Embryonic facial prominence (tissue), 1 donor: ENCODE data around the gene AMBRA1.

Source experiments
- DNase-seq: peaks from one replicate; pipeline ENCODE4 v3.0.0-alpha.2; 2016; ENCODE audit errors: extremely low spot score

Gene AMBRA1

DNA sequence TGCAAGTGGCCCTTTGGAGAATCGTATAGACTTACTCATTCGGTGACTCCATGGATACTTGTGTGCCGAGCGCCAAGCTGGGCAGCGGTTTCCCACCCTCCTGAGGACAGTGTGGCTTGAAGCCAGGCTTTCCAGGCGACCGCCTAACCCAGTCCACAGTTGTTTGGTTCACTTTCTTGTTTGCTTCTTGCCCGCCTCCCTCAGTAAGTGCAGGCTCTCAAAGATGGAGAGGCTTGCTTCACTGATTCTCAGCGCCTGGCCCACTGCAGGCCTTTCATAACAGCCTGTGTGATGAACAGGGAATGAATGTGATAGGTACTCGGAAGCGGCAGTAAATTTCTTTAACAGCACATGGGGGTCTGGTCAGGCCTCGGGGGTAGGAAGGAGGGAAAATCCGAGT lies 223.6 kb downstream of the AMBRA1 start:
- DNase-seq: no peak

DNA sequence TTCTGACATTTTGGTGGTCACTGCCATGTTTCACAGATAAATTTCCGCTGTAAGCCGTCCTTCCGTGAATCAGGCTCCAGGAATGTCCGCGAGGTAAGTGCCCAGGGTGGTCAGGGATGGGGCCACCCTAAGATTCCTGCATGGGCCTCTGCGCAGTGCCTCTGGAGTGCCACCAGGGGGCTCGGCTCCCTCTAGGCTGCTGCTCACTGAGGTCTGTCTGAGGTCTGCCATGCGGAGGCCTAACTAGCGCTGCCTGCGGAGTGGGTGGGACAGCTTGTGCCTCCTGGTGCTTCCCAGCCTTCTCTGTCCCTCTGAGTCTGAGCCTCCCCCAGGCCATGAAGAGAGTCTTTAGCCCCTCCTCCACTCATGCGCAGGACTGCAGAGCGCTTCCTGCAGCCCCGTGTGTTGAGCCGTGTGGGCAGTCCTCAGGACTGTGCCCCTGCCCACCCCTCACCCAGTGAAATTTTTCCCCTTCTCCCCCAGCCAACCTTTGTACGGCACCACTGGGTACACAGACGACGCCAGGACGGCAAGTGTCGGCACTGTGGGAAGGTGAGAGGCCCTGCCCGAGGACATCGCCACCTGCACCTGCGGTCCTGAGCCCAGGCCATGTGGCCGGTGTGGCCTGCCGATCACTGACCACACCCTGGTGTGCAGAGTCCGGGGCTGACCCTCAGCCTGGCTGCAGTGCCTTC lies 224.2 kb downstream of the AMBRA1 start:
- DNase-seq: no peak

DNA sequence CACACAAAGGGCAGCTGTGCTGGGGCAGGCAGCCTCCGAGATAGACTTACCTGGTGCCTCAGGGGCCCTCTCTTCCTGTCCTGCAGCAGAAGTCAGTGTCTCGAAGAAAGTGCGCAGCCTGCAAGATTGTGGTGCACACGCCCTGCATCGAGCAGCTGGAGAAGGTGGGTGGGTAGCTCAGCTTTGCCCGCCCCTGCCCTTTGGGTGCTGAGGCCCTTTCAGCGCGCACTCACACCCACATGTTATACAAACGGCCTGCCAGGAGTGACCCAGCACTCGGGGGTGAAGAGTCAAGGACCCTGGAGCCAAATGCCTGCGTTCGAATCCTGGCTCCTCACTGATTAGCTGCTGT lies 225.9 kb downstream of the AMBRA1 start:
- DNase-seq: no peak

DNA sequence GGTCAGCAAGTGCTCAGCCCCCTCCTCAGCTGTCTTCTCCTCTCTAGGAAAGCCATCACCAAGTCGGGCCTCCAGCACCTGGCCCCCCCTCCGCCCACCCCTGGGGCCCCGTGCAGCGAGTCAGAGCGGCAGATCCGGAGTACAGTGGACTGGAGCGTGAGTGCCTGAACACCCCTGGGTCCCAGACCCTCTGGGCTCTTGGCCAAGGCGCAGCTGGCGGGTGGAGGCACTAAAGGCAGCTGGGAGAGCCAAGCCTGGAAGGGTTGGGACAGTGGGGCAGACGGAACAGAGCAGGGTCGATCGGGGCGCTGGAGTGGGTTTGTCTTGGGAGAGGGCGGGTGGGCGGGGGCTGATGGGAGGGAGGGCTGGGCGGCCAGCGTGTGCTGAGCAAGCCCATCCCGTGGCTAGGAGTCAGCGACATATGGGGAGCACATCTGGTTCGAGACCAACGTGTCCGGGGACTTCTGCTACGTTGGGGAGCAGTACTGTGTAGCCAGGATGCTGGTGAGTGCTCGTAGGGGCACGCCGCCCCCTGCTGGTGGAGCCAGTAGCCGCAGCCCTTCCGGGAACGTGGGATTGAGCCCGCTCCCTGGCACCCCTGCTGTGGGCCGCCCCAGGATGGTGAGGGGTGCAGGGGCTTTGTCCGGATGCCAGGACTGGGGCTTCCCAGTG lies 226.4 kb downstream of the AMBRA1 start:
- no peak for DNase-seq

DNA sequence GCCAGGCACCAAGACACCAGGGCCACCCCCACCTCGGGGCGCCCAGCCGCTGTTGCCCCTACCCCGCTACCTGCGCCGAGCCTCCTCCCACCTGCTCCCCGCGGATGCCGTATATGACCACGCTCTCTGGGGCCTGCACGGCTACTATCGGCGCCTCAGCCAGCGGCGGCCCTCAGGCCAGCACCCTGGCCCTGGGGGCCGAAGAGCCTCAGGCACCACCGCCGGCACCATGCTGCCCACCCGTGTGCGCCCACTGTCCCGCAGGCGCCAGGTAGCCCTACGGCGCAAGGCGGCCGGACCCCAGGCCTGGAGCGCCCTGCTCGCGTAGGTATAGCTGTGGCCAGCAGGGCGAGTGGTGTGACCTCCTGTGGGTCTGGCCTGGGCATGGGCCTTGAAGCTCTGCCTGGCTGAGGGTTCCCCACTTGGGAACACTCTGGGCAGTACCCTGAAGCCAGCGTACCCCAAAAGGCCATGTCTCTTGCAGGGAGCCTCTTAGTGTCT lies 227.1 kb downstream of the AMBRA1 start:
- no peak for DNase-seq

DNA sequence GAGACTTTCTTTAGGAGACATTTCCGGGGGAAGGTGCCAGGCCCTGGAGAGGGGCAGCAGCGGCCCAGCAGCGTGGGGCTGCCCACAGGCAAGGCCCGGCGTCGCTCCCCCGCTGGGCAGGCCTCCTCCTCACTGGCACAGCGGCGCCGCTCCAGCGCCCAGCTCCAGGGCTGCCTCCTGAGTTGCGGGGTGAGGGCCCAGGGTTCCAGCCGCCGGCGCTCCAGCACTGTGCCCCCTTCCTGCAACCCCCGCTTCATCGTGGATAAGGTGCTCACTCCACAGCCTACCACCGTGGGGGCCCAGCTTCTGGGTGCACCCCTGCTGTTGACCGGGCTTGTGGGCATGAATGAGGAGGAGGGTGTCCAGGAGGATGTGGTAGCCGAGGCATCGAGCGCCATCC lies 227.6 kb downstream of the AMBRA1 start:
- DNase-seq: no peak

DNA sequence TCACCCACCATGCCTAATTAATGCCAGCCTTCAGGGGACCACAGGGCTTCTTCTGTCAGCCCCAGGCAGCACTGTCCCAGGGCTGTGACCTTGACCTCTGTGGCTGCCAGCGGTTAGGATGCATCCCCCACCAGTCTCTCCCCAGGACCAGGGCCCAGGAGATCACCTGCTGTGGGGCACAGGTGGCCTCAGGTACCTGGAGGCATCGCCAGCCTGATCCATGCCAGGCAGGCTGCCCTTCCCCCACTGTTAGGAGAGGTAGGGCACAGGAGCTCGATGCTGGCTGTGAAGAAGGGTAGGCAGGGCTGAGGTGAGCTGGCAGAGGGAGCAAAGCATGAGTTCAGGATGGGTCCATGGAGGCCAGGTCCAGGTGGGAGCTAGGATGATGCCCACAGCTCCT lies 229.0 kb downstream of the AMBRA1 start:
- DNase-seq: no peak

DNA sequence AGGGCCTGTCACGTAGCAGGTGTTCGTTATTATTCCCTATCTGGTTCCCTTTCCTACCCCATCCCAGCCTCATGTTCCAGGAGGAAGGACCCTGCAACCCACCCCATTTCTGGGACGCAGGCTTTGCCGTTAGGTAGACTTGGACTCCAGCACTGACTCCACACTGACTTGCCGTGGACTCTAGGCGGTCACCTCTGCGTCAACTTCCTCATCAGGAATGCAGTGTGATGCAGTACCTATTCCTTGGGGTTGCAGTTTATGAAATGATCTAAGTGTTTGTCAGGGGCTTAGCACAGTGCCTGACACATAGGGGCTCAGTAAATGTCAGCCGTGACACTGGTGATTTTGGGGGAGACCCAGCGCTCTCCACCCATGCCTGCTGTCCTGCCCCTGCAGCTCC lies 229.8 kb downstream of the AMBRA1 start:
- no peak for DNase-seq

DNA sequence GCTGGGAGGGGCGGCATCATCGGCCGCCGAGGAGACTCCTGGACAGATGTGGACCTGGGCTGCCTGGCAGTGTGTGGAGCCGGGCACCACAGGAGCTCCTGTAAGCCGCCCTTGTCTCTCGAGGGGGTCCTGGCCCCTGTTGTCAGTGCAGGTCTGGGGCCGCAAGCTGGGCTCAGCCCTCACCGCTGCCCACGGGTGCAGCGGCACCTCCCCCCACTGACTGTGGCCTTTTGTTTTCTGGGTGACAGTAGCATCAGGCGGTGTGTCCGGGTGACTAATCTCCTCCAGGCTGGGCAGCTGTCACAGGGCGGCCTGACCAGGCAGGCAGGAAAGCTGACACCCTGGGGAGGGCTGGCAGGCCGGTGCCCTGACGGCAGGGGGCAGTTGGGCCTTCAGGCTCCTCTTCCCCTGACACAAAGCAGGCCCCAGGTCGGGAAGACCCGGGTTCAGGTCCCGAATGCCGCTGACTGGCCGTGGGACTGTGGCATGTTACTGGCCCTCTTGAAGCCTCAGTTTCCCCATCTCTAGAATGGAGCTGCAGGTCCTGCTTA lies 230.3 kb downstream of the AMBRA1 start:
- no peak for DNase-seq

DNA sequence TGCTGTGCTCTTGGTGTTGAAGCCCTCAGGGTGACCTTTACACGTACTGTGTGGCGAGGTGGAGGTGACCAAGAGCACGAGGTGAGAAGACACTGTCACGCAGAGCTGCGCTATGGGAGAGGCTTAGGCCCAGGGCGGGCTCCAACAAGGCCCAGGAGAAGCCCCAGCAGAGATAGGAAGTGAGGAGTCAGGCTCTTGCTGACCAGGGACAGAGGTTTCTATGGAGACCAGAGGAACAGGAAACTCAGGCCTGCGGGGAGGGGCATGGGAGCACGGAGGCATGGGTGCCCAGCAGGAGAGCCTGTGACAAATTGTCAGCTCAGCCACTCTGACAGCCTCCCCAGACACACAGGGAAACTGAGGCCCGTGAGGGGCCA lies 230.8 kb downstream of the AMBRA1 start:
- DNase-seq: no peak

DNA sequence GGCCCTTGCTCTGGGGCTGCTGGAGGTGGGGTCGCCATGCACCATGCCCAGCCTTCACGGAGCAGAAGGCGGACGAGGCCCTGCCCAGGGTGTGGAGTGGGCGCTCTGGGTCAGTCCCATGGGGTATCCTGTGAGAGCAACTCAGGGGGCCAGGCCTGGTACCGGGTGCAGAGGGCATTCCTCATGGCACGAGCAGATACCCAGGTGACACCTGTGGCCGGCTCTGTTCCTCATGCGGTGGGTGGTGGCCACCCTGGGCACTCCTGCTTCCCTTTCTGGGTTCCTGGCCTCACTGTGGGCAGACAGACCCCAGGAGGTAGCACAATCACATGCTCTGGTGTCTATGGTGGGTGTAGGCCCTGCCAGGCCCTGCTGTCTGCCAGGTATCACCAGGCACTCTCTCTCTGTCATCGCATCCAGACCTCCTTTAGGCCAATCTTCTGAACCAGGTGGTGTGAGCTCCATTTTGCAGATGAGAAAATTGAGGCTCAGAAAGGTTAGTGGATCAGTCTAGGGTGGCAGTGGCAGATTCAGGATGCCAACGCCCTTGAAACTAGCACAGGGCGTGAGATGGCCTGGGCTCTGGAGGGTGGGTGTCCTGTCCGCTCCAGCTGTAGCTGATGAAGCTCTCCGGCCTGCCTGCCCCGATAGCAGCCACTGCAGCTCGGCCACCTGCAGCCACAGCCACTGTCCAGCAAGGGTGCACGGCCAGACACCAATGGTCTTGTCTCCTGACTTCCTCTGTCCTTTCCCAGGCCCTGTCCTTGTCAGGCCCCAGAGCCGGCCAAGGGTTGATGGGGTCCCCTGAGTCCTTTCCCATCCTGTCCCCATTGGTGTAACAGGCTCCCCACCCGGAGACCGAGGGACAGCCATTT lies 231.4 kb downstream of the AMBRA1 start:
- DNase-seq: no peak

DNA sequence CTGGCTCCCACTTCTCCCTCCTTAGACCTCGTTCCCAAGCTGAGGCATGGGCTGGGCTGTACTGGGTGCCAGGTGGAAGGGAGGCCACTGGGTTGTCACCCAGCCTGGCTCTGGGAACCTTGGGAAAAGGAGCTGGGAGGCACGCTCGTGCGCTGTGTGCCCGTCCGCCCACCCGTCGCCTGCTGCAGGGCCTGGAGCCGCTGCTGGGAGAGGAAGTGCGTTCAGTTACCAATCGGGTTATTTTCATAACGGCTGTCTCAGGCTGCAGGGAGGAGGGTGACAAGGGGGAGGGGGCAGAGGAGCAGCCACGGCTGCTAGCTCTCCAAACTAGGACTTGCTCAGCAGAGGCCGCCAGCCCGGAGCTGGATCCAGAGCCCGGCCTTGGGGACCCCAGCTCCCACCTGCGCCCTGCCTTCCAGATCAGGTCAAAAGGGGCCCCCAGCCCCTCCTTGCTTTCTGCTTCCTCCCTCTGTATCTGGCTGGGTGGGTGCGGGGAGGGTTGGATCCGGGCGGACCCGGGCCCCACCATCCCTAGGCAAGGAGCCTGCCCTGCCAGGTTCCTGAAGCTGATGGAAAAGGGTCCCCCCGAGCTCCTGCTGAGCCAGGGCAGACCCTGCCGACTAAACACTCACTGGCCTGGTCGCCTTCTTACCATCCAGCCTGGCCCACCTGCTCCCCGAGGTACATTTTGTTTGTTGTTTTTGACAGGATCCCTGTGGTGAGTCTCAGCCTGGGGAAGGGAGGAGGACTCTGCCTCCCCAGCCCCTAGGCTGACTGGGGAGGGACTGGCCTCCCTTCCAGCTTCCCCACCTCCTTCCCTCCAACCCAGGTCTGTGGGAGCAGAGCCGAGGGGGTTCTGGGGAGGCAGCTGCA lies 232.3 kb downstream of the AMBRA1 start:
- DNase-seq: no peak

DNA sequence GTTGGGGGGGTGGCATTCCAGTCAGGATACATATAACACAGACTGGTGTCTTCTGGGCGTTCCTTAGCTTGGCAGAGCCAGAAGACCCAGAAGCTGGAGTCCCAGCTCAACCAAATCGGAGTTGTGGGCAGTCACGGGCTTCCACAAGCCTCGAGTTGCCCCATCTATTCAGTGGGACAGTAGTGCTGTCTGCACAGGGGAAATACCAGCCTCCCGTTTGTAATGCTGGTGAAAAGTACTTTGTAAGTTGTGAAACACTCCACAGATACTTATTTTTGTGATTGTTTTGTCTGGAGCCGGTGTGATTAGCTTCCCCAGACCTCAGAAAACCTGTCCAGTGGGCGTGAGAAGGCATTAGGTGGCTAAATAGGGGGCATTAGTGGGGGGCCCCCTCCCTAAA lies 232.9 kb downstream of the AMBRA1 start:
- no peak for DNase-seq

DNA sequence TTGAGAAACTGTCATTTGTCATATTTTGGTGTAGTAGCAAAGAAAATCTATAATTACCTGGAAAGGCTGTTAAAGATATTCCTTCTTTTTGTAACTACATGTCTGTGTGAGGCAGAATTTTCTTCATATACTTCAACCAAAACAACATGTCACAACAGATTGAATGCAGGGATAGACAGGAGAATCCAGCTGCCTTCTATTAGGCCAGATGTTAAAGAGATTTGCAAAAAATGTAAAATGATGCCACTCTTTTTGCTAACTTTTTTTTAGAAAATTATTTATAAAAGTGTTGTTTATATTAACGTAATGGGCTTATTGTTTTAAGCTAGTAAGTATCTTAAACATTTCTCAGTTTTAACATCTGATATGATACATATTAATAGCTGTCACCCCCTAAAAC lies 233.9 kb downstream of the AMBRA1 start:
- no peak for DNase-seq

DNA sequence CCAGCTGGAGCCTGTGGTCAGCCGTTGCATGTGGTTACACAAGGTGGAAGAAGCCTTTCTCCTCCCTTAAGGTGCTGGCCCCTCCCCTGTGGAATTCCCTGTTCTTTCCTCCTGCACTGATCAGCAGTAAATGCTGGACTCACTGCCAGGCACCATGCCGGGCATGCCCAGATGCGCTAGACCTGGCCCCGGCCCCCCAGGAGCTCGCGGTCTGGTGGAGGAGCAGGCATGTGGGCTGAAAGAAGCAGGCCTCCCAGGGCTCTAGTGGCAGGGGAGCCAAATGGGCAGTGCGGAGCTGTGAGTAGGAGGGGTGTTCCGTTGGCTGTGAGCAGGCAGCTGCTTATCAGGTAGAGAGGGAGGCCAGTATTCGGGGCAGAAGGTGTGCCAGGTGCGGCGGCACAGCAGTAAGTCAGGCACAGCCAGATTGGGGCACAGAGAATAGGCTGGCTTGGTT lies 236.3 kb downstream of the AMBRA1 start:
- DNase-seq: no peak

DNA sequence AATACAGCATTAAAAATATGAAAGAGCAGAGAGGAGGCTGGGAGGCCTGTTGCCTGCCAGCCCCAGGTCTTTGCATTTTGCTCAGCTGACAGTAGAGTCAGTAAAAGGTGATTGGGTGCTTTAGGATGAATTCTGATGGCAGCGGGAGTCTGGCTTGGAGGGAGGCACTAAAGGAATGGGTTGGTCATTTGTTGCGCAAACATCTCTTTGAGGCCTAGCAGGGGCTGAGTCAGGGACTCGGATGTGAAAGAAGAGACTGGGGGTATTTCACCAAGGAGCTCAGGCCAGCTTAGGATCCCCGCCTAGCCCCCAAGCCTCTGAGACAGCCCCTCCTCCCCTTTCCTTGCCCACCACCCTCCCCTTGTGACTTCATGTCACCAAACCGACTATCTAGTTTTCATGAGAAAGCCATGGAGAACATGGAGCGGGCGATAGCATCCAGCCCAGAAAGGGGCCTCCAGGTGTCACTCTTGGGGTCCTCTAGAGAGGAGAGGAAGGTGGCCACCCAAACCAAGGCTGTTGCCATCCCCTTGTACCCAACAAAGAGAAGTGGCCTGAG lies 236.8 kb downstream of the AMBRA1 start:
- DNase-seq: no peak

DNA sequence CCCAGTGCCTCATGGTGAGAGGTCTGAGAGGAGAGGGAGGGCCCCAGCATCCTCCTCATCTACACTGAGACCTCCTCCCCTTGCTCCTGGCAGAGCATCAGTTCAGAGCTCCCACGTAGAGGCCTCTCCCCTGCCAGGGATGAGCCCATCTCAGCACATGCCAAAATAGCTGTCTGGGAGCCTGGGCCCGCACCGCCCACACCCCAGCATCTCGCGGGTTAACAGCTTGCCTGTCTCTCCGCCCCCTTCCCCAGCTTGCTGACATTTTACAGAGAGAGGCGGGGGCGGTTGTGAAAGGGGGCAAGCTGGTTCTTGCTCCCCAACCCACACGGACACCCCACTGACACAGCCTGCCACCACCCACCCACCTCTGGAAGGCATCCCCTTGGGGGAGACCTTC lies 240.1 kb downstream of the AMBRA1 start:
- DNase-seq: no peak

DNA sequence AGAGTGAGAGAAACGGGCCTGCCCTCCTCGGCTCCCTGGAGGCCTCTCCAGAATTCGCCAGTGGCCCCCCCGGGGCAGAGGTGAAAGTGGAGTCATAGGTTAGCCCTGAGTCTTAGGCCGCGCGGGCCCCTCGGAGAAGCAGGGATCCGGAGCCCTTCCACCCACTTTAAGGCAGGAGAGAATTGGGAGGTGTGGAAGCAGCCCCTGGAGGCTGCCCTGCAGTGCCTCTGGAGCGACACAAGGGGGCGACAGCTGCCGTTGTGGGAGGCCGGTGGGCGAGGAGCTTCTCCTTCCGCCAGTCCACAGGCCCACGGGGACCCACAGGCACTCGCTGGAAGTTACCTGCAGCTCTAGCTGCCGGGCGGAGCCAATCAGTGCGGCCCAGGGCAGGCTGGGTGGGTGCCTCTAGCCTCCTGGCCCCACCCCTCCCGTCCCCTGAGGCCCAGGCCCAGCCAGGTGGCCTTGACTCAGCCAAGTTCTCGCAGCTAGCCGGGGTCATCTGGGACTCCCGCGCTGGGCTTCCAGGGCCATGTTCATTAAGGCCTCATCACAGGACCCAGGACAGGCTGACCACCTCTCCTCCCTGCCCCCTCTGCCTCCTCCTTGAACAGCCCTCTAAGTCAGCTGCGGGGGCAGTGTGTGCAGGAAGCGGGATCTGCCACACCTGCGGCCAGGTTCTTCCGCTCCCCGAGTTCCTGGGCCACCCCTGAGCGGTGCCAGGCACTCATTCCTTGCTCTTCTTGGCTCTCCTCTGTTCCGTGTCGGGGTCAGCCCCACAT lies 241.6 kb downstream of the AMBRA1 start:
- DNase-seq: no peak

DNA sequence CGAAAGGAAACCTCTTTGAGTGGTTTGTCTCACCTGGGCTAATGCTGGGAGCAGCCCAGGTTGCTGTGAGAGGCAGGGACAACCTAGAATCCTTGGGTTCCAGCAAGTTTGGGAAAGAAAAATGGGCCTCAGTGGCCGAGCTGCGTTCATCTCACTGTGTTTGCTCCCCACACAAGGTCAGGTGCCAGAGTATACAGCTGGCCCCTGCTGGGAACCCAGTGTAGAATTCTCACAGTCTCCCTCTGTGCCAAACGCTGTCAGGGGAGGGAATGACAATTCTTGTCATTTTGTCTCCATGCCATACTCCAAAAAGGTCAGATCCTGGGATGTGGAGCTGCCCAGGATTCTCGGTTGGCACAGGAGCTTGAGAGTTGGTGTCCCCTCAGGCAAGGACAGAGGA lies 242.2 kb downstream of the AMBRA1 start:
- DNase-seq: no peak

DNA sequence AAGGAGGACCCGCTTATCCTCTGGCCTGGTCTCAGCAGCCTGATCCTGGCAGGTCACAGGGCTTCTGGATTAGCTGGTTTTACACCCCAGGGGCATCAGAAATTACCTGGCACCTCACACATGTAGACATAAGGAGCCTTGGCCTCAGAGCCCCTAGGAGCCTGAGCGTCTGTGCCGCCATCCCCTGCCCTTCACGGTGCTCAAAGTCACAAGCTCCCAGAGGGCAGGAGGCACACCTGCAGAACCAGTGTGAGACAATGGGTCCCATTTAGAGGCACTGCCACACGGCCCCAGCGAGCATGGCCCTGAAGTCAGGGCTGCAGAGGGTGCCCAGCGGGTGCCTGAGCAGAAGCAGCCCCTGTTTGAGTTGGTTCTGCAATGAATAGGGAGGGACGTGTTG lies 242.7 kb downstream of the AMBRA1 start:
- no peak for DNase-seq
